ENCODE measurements around the gene VAV1.
"Not testable (repeated sequence)": the region's sequence is repeated elsewhere in the genome, so short reads cannot be mapped to it uniquely, and the experiment has no call there.

Gene VAV1

DNA sequence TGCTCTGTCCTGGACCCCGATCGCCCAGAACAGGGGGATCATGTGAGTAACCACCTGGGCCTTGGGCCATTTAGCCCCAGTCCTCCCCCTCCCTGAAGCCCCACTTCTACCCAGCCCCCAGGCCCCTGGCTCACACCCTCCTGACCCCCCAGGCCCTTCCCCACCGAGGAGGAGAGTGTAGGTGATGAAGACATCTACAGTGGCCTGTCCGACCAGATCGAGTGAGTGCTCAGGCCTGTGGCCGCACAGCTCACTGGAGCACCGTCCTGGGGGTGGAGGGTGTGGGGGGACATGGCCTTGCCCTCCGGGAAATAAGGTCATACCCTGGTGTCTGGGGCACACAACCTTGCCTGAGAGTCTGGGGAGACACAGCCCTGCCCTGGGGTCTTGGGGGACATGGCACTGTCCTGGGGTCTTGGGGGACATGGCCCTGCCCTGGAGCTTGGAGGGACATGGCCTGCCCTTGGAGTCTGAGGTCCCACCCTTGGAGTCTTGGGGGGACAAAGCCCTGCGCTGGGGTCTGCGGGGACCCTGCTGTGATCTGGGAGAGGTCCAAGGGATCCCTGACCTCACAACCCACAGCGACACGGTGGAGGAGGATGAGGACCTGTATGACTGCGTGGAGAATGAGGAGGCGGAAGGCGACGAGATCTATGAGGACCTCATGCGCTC, 49.3 kb downstream of the VAV1 start:
- DNase-seq, result no peak

DNA sequence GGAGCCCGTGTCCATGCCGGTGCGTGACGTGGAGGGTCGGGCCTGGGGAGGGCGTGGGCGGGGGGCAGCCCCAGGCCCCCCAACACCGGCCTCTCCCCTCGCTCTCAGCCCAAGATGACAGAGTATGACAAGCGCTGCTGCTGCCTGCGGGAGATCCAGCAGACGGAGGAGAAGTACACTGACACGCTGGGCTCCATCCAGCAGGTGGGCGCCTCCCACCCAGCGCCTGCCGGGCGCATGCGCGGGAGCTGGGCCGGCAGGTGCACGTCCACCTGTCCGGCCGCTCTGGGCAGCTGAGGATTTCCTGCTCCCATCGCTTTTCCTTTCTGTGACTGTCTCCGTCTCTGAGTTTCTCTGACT, 49.8 kb downstream of the VAV1 start:
- no peak for DNase-seq

DNA sequence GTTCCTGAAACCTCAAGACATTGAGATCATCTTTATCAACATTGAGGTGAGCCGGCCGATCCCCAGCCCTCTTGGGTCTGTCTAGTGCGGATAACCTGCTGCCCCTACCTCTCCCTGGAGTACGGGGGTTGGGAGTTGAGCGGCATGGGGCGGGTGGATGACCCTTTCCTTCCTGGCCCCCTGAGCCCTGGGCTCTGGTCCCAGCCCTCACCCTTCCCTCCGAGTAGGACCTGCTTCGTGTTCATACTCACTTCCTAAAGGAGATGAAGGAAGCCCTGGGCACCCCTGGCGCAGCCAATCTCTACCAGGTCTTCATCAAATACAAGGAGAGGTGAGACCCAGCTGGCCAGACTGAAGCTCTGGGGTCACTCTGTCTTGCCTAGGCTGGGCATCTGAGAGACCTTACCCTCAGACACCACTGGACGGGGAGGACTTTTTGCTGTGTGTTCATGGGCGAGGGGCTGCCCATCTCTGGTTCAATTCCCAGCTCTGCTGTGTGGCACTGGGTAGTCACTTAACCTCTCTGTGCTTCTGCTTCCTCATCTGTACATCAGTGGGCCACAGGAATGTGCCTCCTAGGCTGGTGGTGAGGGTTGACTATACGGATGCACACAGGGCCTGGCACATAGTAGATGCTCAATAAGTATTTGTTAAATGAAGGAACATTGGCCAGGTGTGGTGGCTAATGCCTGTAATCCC, 52.7 kb downstream of the VAV1 start:
- no peak for DNase-seq

DNA sequence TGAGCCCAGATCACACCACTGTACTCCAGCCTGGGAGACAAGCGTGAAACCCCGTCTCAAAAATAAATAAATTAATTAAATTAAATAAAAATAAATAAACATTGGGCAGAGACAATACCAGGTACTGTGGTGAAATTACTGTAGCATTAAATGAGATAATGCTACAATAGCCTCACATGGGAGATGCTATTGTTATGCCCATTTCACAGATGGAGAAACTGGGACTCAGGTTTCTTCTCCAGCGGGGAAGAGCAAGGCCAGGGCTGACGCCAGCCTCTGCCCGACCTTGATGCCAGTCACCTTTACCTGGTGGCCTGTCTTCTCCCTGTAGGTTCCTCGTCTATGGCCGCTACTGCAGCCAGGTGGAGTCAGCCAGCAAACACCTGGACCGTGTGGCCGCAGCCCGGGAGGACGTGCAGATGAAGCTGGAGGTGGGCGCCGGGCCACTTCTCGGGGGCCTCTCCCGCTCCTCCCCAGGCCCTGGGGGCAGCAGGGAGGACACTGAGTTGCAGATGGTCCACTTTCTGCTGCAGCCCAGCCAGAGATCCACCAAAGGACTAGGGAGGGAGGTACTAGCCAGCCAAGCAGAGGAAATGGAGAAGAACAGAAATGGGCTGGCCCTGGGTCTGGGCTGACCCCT, 53.9 kb downstream of the VAV1 start:
- DNase-seq, result no peak

DNA sequence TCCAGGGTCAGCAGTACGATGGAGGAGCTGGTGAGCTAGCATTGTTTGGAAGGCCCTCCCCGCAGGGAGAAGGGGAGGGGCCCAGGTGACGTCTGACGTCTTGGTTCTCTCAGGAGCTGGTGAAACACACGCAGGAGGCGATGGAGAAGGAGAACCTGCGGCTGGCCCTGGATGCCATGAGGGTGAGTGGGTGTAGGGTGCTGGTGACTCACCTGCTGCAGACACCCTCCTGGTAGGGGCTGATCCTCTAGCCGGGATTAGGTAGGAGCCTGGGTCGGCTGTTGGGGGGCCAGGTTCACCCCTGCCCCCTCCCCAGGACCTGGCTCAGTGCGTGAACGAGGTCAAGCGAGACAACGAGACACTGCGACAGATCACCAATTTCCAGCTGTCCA, 55.8 kb downstream of the VAV1 start:
- DNase-seq, result no peak

DNA sequence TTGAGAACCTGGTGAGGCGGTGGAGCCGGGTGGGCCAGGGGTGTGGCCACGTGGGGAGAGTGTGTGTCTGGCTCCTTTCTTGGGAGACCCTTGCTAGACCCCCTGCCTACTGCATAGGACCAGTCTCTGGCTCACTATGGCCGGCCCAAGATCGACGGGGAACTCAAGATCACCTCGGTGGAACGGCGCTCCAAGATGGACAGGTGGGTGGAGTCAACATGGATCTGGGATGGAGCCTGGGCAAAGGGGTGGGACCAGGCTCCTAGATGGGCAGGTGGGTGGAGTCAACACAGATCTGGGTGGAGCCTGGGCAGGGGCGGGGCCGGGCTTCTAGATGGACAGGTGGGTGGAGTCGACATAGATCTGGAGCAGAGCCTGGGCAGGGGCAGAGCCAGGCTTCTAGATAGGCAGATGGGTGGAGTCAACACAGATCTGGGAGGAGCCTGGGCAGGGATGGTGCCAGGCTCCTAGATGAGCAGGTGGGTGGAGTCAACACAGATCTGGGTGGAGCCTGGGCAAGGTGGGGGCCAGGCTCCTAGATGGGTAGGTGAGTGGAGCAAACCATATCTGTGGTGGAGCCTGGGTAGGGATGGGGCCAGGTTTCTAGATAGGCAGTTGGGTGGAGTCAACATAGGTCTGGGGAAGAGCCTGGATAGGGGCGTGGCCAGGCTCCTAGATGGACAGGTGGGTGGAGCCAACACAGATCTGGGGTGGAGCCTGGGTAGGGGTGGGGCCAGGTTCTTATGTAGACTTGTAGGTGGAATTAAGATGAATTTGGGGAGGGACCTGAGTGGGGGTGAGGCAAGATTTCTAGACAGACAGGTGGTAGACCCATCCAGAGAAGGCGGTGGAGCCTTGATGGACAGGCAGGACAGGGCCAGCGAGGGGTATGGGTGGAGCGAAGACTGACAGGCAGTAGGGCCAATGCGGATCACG, 56.5 kb downstream of the VAV1 start:
- no peak for DNase-seq

DNA sequence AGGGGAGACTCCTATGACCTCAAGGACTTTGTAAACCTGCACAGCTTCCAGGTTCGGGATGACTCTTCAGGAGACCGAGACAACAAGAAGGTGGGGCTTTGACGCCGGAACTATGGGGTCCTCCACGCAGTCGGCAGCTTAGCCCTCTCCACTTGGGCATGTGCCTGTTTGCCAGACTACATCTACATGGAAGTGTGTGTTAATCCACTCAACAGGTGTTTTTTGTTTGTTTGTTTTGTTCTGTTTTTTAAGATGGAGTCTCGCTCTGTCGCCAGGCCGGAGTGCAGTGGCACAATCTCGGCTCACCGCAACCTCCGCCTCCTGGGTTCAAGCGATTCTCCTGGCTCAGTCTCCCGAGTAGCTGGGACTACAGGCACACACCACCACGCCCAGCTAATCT, 57.3 kb downstream of the VAV1 start:
- not testable (repeated sequence) for DNase-seq

- not testable (repeated sequence) for DNase-seq
Measured at GRCh38 chr19:6831084-6831483, 58.6 kb downstream of the VAV1 start.

GRCh38 chr19:6832412-6832811, 59.9 kb downstream of the VAV1 start:
- DNase-seq, result no peak

DNA sequence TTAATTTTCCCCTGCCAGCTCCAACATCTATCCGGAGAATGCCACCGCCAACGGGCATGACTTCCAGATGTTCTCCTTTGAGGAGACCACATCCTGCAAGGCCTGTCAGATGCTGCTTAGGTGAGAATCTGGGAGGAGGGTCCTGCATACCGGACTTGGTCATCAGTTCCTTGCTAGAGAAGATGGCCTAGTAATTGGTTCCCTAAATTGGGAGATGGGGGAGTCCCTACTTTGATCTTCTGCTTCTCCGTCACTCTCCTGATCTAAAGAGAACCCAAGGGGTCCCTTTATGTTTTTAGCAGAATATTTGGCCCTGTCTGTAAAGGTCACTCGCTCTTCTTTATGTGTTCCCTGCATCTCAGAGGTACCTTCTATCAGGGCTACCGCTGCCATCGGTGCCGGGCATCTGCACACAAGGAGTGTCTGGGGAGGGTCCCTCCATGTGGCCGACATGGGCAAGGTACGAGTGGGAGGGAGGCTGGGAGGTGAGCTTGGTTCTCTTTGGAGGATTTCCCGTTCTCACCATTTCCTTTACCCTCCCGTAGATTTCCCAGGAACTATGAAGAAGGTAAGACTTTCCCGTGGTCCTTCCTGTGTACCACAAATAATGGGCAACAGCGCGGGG, 60.8 kb downstream of the VAV1 start:
- no peak for DNase-seq

- no peak for DNase-seq
Measured at GRCh38 chr19:6834433-6834832, 61.9 kb downstream of the VAV1 start.

DNA sequence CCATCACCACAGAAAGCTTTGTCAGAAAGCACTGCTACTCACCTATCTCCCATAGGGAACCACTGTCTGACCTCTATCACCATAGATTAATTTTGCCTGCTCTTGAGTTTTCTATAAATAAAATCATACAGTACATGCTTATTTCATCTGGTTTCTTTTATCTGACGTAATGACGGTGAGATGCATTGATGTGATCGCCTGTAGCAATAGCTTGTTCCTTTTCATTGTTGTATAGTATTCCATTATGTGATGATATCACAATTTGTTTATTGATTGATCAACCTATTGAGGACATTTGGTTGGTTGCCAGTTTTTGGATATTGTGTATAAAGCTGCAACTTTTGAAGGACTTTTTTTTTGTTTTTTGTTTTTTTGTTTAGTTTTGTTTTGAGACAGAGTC, 63.0 kb downstream of the VAV1 start:
- DNase-seq, result no peak

GRCh38 chr19:6837525-6837924, 65.0 kb downstream of the VAV1 start:
- no peak for DNase-seq

DNA sequence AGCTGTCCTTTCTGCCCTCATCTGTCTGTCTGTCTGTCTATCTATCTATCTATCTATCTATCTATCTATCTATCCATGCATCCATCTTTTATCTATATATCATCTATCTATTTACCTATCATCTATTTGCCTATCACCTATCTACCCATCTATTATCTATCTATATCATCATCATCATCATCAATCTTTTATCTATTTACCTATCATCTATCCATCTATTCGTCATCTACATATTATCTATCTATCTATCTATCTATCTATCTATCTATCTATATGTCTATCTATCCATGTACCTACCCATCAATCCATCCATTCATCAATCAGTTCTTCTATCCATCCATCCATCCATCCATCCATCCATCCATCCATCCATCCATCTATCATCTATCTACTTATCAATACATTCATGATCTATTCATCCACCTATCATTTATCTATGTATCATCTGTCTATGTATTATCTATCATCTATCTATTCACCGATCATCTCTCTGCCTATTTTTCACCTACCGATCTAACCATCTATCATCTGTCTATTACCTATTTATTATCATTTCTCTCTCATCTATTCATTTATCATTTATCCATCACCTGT, 65.7 kb downstream of the VAV1 start:
- no peak for DNase-seq

DNA sequence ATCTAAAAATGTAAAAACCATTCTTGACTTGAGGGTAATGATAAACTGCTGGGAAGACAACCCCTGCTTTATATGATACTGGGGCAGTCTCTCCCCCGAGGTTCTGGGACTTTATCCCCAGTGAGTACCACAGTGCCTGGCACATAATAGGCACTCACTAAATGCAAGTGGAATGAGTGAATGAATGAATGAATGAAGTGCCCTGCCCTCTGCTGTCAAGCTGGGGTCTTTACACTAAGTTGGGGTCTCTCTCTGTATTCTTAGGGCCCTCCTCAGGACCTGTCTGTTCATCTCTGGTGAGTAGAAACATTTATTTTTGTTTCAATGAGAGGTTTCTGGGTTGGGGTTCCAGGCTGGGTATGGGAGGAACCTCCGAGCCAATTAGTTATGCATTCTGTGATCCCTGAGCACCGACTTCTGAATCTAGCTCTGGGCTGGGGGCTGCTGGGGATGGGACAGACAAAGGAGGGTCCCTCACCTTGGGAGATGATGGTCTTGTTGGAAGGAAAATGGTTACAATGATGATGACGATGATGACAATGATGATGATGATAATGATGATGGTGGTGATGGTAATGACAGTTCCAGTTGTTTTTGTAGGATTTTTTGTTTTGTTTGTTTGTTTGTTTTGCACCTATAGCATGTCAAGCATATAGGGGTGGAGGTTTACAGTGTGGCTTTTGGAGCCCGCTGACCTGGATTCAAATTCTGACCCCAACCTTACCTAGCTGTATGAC, 70.5 kb downstream of the VAV1 start:
- no peak for DNase-seq

DNA sequence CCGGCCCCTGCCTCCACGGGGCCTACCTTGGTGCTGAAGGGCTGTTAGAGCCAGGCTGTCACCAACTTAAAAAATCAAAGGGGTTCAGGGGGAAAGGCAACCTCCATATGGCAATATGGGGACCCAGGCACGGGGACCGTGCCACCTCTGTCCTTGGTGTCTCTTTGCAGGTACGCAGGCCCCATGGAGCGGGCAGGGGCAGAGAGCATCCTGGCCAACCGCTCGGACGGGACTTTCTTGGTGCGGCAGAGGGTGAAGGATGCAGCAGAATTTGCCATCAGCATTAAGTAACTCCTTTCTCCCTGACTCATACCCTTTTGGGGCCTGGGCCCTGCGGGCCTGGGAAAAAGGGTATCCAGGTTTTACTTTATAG, 75.3 kb downstream of the VAV1 start:
- no peak for DNase-seq

- DNase-seq, result no peak
Measured at GRCh38 chr19:6848986-6849385, 76.5 kb downstream of the VAV1 start.

DNA sequence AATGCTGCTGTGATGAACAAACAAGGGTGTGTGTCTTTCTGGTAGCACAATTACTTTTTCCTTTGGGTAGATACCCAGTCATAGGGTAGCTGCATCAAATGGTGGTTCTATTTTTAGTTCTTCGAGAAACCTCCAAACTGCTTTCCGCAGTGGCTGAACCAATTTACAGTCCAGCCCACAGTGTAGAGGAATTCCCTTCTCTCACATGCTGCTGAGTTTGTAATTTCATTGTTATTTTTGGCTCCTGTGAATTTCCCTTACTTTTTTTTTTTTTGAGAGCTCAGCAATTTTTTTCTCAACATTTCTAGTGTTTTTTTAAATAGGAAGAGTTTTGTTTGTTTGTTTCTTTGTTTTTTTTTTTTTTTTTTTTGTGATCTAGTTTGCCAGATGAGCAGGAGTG, 77.4 kb downstream of the VAV1 start:
- DNase-seq, result no peak

DNA sequence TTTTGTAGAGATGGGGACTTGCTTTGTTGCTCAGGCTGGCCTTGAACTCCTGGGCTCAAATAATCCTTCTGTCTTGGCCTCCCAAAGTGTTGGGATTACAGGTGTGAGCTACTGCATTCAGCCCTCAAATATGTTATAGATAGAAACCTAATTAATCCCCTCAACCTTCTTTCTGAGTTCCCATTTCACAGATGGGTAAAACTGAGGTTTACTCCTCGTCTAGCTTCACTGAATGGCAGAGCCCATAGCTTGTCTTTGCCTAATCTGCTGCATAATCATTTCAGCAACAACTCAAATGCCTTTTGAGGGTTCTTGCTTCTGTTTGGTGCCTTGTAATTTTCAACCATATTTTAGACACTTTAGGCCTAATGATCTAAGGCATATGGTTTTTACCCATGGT, 78.9 kb downstream of the VAV1 start:
- DNase-seq, result no peak

DNA sequence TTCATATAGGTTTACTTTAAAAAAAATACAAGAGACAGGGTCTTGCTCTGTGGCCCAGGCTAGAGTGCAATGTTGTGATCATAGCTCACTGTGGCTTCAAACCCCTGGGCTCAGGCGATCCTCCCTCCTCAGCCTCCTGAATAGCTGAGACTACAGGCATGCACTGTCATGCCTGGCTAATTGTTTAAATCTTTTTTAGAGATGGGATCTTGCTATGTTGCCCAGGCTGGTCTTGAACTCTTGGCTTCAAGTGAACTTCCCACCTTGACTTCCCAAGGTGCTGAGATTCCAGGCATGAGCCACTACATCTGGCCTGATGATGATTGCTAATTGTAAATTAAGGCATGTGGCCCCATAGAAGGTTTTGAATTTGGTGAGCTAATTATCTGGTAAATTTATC, 79.5 kb downstream of the VAV1 start:
- DNase-seq, result no peak

GRCh38 chr19:6853868-6854267, 81.4 kb downstream of the VAV1 start:
- DNase-seq, result no peak

DNA sequence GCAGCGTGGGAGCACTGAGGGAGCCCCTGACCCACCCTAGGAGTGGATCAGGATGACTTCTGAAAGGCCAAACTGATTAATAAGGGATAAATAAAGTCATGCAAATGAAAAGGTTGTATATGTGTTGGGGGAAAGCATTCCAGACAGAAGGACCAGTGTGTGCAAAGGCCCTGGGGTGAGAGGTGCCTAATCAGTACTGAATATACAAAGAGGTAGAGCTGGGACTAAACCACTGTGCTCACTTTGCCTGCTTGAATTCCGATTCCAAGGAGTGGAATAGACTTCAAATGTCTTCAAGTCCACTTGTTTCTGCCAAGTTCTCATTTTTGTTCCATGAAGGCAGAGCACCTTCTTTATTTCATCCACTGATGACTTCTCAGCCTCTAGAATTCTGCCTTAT, 82.2 kb downstream of the VAV1 start:
- no peak for DNase-seq

Data from NCI-H446 treated with DMSO at 0.1 percent for 48 hours (cell line).